IMR-90 (cell line): ENCODE results near the gene SRD5A1. TPM values are rescaled to one million over a fixed set of nuclear protein-coding genes. Genes with fewer than 3 reads are reported as not detected.

ENCODE experiments used
- ATAC-seq: fragments of 200-7000 bp; cut with Tn5 transposase; 2 replicates; pipeline ENCODE4 v1.9.1; 2020; ENCODE audit warnings: low read depth, mild to moderate bottlenecking, moderate library complexity
- BruUV-seq: library from RNA; stranded (reverse); fragments of 400-500 nt; replicated peaks from 2 replicates; lab custom pipeline; 2021; lab: Mats Ljungman, UMichigan
- CTCF ChIA-PET: fragments of 300-600 bp; formaldehyde crosslinking; extraction: SDS; loops from one replicate; lab custom pipeline; 2021; ENCODE audit warnings: antibody characterized with exemption; lab: Yijun Ruan, JAX
- POLR2A ChIA-PET: fragments of 300-600 bp; sonication (Branson Sonifier 250); formaldehyde crosslinking; loops from one replicate; lab custom pipeline; 2022; ENCODE audit warnings: antibody characterized with exemption; ENCODE audit not compliant: unreplicated experiment; lab: Charles Lee
- DNase-seq: peaks from one replicate; pipeline ENCODE4 v3.0.0; 2013
- H2AFZ ChIP-seq: replicated peaks from 2 replicates; pipeline ENCODE3; 2013; ENCODE audit warnings: low read length, mild to moderate bottlenecking; ENCODE audit not compliant: poor library complexity
- H2AK5ac ChIP-seq: 2 replicates; pipeline ENCODE4 v1.6.1; 2013; ENCODE audit warnings: low read depth, low read length, inconsistent platforms
- H2AK9ac ChIP-seq: replicated peaks from 2 replicates; pipeline ENCODE3; 2013; ENCODE audit warnings: mild to moderate bottlenecking, low read depth, low read length, moderate library complexity; ENCODE audit not compliant: poor library complexity
- H2BK120ac ChIP-seq: 2 replicates; pipeline ENCODE4 v1.6.1; 2013; ENCODE audit warnings: low read depth, low read length, inconsistent platforms
- H2BK15ac ChIP-seq: 3 replicates; pipeline ENCODE4 v1.6.1; 2013; ENCODE audit warnings: low read depth, low read length, inconsistent platforms
- H2BK20ac ChIP-seq: 2 replicates; pipeline ENCODE4 v1.6.1; 2013; ENCODE audit warnings: low read depth, mild to moderate bottlenecking, inconsistent platforms, low read length, moderate library complexity
- H2BK5ac ChIP-seq: 2 replicates; pipeline ENCODE4 v1.6.1; 2013; ENCODE audit warnings: mild to moderate bottlenecking, low read depth, low read length, inconsistent platforms; ENCODE audit not compliant: poor library complexity, severe bottlenecking
- H3K14ac ChIP-seq: replicated peaks from 2 replicates; pipeline ENCODE4 v1.6.1; 2013; ENCODE audit warnings: low read depth, low read length, inconsistent platforms
- H3K18ac ChIP-seq: 2 replicates; pipeline ENCODE4 v1.6.1; 2013; ENCODE audit warnings: low read depth, low read length, control low read depth
- H3K23ac ChIP-seq: 2 replicates; pipeline ENCODE4 v1.6.1; 2013; ENCODE audit warnings: low read depth, low read length, inconsistent platforms
- H3K27ac ChIP-seq: 2 replicates; pipeline ENCODE4 v1.5.1; 2013; ENCODE audit warnings: mild to moderate bottlenecking, control low read depth, low read length; ENCODE audit not compliant: insufficient read depth
- H3K27me3 ChIP-seq: 2 replicates; pipeline ENCODE4 v1.6.1; 2013; ENCODE audit warnings: low read length; ENCODE audit not compliant: control insufficient read depth, insufficient read depth
- H3K36me3 ChIP-seq: 2 replicates; pipeline ENCODE4 v1.6.1; 2013; ENCODE audit warnings: low read length, mixed read lengths; ENCODE audit not compliant: control insufficient read depth, insufficient read depth
- H3K4ac ChIP-seq: 2 replicates; pipeline ENCODE4 v1.6.1; 2013; ENCODE audit warnings: low read depth, low read length, inconsistent platforms
- H3K4me1 ChIP-seq: 2 replicates; pipeline ENCODE4 v1.6.1; 2013; ENCODE audit warnings: low read length, mixed read lengths; ENCODE audit not compliant: control insufficient read depth, insufficient read depth
- H3K4me2 ChIP-seq: 2 replicates; pipeline ENCODE4 v1.6.1; 2013; ENCODE audit warnings: low read depth, mild to moderate bottlenecking, control low read depth, low read length, moderate library complexity
- H3K4me3 ChIP-seq: 2 replicates; pipeline ENCODE4 v1.5.1; 2013; ENCODE audit warnings: low read depth, mild to moderate bottlenecking, control low read depth, low read length, moderate library complexity; ENCODE audit not compliant: insufficient read depth
- H3K56ac ChIP-seq: 2 replicates; pipeline ENCODE4 v1.6.1; 2013; ENCODE audit warnings: low read length, inconsistent platforms; ENCODE audit not compliant: insufficient read depth; ENCODE audit errors: extremely low read depth
- H3K79me1 ChIP-seq, 2 experiments: 2 replicates each; pipeline ENCODE4 v1.6.1; 2013; ENCODE audit warnings: low read length in 2 of 2, inconsistent platforms in 1 of 2, low read depth in 1 of 2
- H3K9ac ChIP-seq: 2 replicates; pipeline ENCODE4 v1.6.1; 2013; ENCODE audit warnings: low read depth, low read length, control low read depth
- H3K9me1 ChIP-seq: 2 replicates; pipeline ENCODE4 v1.6.1; 2013; ENCODE audit warnings: low read length, inconsistent platforms; ENCODE audit not compliant: insufficient read depth
- H3K9me3 ChIP-seq: 2 replicates; pipeline ENCODE4 v1.6.1; 2013; ENCODE audit warnings: low read length; ENCODE audit not compliant: control insufficient read depth, insufficient read depth
- H4K20me1 ChIP-seq: 2 replicates; pipeline ENCODE4 v1.6.1; 2013; ENCODE audit warnings: low read length, inconsistent platforms; ENCODE audit not compliant: insufficient read depth
- H4K5ac ChIP-seq: 2 replicates; pipeline ENCODE4 v1.6.1; 2013; ENCODE audit warnings: mild to moderate bottlenecking, low read depth, low read length, control low read depth
- H4K8ac ChIP-seq, 2 experiments: 2 replicates each; pipeline ENCODE4 v1.6.1; 2013; ENCODE audit warnings: low read depth in 2 of 2, low read length in 2 of 2, control low read depth in 1 of 2, inconsistent platforms in 1 of 2
- H4K91ac ChIP-seq: 2 replicates; pipeline ENCODE4 v1.6.1; 2013; ENCODE audit warnings: low read depth, low read length, inconsistent platforms; ENCODE audit not compliant: insufficient read depth
- CTCF ChIP-seq: conservative IDR thresholded peaks from 2 replicates; pipeline ENCODE4 v1.5.1; 2012; ENCODE audit warnings: mild to moderate bottlenecking, low read depth, low read length, improper control_type of control experiment
- MAFK ChIP-seq: IDR thresholded peaks from 2 replicates; pipeline ENCODE4 v1.6.1; 2012; ENCODE audit warnings: low read depth, low read length, improper control_type of control experiment
- RAD21 ChIP-seq: IDR thresholded peaks from 2 replicates; pipeline ENCODE4 v1.6.1; 2012; ENCODE audit warnings: low read length, improper control_type of control experiment
- whole genome bisulfite sequencing, 2 experiments: methylation state at CpG; one replicate each; pipeline versions ENCODE4 v1.1.5 to v1.1.7; 2013; ENCODE audit warnings: missing lambda C conversion rate in 2 of 2; ENCODE audit not compliant: insufficient read length in 1 of 2; ENCODE audit errors: extremely low coverage in 2 of 2; 5-methylcytosine and 5-hydroxymethylcytosine counted together
- dilution Hi-C: fragments of 300-500 bp; cut with HindIII; formaldehyde crosslinking; loops from one replicate; pipeline ENCODE4 v1.14.3; 2018; ENCODE audit warnings: low sequenced_read_pairs; ENCODE audit not compliant: unreplicated experiment
- in situ Hi-C: fragments of 300-500 bp; cut with MboI; formaldehyde crosslinking; loops from 3 replicates; pipeline ENCODE4 v1.14.3; 2019; ENCODE audit warnings: low sequenced_read_pairs, inconsistent platforms, mixed read lengths
- intact Hi-C: fragments of 100-400 bp; cut with micrococcal nuclease; formaldehyde crosslinking; loops from 2 replicates; pipeline ENCODE4 v1.10.0; 2022
- polyA plus RNA-seq, 3 experiments: library from polyadenylated mRNA; depleted of rRNA; stranded (reverse); fragments of >200 nt; gene quantifications; 2 replicates each; pipeline ENCODE4 v1.2.3, GENCODE V29; 2012; ENCODE audit warnings: low replicate concordance in 1 of 3
- total RNA-seq: library from RNA; depleted of rRNA; stranded (reverse); fragments of >200 nt; gene quantifications from 2 replicates; pipeline ENCODE4 v1.2.3, GENCODE V29; 2012

SRD5A1 gene
- total and polyA plus RNA-seq, 2 of the 4 experiments (the other 2 are of a cell fraction) = 6.3 to 18.2 TPM

- H4K20me1 ChIP-seq = peaks cover 9% of the 10 kb centered on the region; the same call in 1 of the 2 replicates
- 100% methylated on average over 1 of the region's 1 CpG; no CpG with 5 or more reads in 1 of the 2 experiments for WGBS, 2 experiments
- H4K8ac ChIP-seq = no peak overlapping the region
- H3K27me3 ChIP-seq = no peaks in the 10 kb centered on the region
- H2BK120ac ChIP-seq = no peak overlapping the region
- DNase-seq (no peak), ATAC-seq (no peak)
- no peak overlapping the region for H2BK20ac ChIP-seq
- H2AK9ac ChIP-seq = no peak overlapping the region
- no peak overlapping the region for H3K4me2 ChIP-seq
- TF ChIP-seq MAFK (peak; percentile 77), CTCF (no peak), RAD21 (no peak)
- H2AK5ac ChIP-seq = no peak overlapping the region
- CTCF ChIA-PET = no interaction called here
- no peaks in the 10 kb centered on the region for H3K4me1 ChIP-seq
- intact Hi-C loops = no loop called here
- H3K27ac ChIP-seq = no peak overlapping the region
- POLR2A ChIA-PET = no interaction called here
- no peak overlapping the region for H3K23ac ChIP-seq
- no peak overlapping the region for H4K5ac ChIP-seq
- H3K56ac ChIP-seq = no peak overlapping the region
- peaks cover 20 to 46% of the 10 kb centered on the region in 2 experiments for H3K79me1 ChIP-seq
- BruUV-seq = no TSS peak
- dilution Hi-C loops = no loop called here
- H3K9me1 ChIP-seq = 0 out of 2 replicates have a peak, but pooled peaks cover 5% of the 10 kb centered on the region
- H3K14ac ChIP-seq = no peak overlapping the region
- H3K9me3 ChIP-seq = no peaks in the 10 kb centered on the region
- H3K4me3 ChIP-seq = no peak overlapping the region
- in situ Hi-C loops = no loop called here
- no peak overlapping the region for H3K9ac ChIP-seq
- H2AFZ ChIP-seq = no peak overlapping the region
- no peak overlapping the region for H2BK5ac ChIP-seq
- H4K91ac ChIP-seq = no peak overlapping the region
- peaks cover 3% of the 10 kb centered on the region for H3K36me3 ChIP-seq
- H3K4ac ChIP-seq = no peak overlapping the region
- no peak overlapping the region for H3K18ac ChIP-seq
- H2BK15ac ChIP-seq = no peak overlapping the region
Observed at GRCh38 chr5:6642655-6643054, 9.4 kb downstream of the SRD5A1 start.
